ENCODE measurements around the gene FSTL5.

The FSTL5 gene

GRCh38 chr4:162102713-162103112 is 61.1 kb downstream of the FSTL5 start:
- DNase-seq: no peak

GRCh38 chr4:162101337-162101736 is 62.5 kb downstream of the FSTL5 start:
- DNase-seq: no peak

DNA sequence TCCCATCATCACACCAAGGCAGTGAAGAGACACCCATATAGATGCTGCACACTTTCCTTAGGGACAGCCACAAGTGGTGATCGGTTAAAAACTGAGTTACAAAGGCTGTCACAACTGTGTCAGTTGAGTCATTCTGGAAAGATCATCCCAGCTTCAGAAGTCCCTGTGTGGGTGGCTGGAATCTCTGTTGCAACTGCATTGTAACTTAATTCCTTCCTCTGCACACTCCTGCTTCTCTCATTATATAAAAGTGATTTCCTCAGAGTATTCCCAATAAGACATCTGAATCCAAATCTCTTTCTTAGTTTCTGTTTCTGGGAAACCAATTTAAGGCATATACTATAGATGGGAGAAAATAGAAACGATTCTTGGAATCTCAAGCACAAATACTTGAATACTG is 88.1 kb downstream of the FSTL5 start:
- no peak for DNase-seq

GRCh38 chr4:162061214-162061613 is 102.6 kb downstream of the FSTL5 start:
- no peak for DNase-seq

DNA sequence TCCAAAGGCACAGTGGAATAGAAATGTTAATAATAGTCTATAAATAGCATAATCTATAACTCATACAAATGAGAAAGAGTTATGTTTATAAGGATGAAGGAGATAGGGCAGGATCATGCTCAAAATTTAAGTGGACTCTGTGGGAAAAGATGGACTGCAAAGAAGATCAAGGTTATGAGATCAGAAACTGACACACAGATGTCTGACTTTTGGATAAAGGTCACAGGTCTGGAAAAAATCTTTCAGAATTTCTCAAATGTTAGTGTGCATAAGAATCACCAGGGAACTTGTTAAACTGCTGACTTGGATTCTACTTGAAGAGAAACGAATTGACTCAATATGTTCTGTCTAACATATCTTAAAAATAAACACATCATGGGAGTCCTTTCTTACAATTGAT is 104.1 kb downstream of the FSTL5 start:
- DNase-seq: no peak

DNA sequence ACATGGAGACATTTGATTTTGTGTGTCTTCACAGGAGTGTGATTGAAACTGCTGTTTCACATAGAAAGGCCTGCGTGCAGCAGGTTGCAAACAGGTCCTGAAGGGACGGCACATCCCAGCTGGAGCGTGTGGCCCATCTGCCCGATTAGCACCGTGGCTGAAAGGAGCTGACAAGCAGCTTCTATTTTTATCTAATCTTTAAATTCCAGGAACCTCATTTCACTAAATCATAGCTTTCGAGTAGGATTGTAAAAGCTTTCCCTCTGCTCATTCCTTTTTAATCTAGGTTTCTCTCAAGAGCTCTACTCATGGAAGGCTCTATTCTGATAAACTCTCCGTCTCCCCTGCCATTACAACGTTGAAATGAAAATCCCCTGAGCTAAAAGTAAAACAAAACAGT is 106.8 kb downstream of the FSTL5 start:
- no peak for DNase-seq

- DNase-seq: no peak
Measured at GRCh38 chr4:162046135-162046534, 117.7 kb downstream of the FSTL5 start.

GRCh38 chr4:162038112-162038511 is 125.7 kb downstream of the FSTL5 start:
- no peak for DNase-seq

DNA sequence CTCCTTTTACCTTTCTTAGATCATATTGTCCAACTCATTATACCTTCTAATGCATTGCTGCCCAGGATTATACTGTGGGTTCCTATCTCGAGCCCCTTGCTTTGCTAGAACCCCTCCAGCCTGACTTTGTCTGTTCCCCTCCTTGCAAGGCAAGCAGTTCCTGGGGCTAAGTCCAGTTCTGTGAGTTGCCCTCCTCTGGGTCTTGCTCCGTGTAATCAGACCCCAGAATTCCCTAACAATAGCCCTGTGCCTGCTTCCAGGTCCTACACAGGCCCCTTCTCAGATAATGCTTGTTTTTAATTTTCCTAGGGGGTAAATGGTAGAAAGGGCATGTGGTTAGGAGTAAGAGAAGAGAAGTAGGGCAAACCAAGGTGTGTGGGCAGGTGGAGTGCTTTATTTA is 145.9 kb downstream of the FSTL5 start:
- DNase-seq: no peak

- DNase-seq: no peak
Measured at GRCh38 chr4:162016991-162017390, 146.8 kb downstream of the FSTL5 start.

DNA sequence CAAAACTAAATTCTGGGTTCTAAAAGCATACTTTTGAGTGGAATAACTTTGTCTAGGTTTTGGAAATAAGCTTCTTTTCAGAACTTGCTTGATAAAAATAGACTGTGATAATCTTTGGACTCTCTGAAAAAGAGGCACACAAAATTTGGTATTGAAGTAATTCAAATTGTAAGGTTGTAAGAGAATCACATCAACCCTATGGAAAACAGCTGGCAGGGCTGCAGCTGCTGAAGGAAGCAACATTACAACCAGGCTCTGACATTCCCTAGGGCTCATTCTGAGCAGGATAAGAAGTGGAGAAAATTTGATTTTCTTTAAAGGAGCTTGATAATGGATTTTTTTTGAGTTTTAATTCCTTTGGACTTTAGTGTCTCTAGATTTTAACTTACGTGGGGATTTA is 147.6 kb downstream of the FSTL5 start:
- no peak for DNase-seq

DNA sequence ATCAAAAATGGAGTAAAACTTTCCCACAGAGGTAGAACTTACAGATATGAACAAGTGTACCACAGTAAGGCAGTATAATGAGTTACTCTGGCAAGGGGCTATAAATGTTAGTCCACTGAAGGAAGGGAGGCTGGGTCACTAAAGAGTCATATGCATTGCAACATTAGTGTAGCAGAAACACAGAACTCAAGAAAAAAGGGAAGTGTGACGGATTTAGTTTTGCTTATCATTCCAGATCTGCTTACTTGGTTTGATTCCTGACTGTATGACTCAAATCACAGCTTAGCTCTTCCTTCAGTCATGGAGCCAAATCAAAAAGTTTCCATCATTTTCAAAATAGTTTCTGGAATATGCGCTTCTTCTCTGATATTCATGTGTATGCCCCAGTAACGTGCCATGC is 148.7 kb downstream of the FSTL5 start:
- DNase-seq: no peak

- DNase-seq: no peak
Measured at GRCh38 chr4:162011089-162011488, 152.7 kb downstream of the FSTL5 start.

DNA sequence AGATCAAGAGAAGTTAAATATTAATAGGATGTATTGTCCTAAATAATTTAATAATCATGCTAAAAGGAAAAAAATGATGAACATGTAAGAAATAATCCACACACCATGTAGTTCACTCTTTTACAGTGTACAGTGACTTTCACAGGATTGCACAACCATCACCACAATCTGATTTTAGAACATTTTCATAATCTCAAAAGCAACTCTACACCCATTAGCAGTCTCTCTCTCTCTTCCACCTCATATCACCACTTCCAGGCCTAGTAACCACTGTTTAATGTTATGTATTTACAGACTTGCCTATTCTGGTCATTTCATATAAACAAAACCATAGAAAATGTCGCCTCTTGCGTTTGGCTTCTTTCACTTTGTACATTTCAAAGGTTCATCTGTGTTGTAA is 153.4 kb downstream of the FSTL5 start:
- DNase-seq: no peak

DNA sequence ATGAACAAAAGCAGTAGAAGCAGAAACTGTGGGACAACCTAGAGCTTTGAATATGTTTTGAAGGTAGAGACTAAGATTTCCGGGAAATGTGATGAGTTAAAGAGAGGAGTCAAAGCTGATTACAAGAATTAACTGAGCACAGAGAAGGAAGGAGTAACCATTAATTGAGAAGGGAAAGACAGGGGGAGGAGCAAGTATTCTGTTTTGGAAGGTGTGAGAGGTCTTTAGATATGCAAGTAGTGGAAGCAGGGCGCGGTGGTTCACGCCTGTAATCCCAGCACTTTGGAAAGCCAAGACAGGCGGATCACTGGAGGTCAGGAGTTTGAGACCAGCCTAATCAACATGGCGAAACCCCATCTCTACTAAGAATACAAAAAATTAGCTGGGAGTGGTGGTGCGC is 171.5 kb downstream of the FSTL5 start:
- no peak for DNase-seq

DNA sequence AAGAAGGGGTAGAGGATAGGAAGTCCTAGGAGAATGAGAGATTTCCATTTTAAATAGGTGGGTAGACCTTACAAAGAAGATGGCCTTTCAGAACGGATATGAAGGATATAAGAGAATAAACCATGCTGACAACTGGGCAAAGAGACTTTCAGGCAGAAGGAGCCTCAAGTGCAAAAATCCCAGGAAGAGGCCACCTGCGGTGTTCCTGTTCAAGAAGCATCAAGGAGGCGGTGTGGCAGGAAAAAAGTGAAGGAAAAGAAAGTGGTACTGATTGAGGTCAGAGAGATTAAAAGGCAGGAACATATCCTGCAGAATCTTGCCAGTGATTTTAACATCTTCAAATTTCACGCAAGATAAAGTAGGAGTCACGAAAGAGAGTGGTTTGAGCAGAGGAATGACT is 172.0 kb downstream of the FSTL5 start:
- DNase-seq: no peak

DNA sequence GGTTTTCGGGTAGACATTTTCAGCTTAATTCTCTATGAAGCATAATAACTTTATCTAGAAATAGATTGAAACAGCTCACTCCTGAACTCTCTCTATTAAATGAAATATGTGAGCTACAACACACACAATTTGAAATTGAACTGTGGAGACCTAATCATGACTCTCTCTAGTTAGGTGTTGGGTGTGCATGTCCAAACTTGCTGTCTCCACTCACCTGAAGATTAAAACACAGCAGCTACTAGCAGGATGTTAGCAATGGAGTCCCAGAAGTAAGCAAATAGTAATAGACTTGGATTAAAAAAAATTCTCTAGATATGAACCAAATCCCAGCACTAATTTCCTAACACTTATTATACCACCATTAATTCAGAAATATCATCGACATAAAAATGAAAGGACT is 173.1 kb downstream of the FSTL5 start:
- DNase-seq: no peak

DNA sequence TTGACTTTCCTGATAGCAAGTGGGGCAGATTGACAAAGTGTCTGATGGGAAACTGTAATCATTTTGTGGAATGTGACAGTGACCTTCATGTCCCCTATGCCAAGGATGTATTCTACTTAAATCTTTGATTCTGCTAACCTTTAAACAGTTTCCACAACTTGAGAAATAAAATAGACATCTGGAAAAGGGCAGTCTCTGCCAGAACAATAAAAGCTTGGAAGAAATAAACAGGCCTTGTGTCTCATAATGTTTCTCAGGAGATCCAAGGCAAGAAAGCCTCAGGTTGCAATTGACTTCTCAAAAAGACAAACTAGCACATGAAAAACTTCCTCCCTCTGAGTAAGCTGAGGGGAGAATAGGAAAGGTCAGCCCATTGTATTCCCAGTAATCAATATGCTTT is 174.9 kb downstream of the FSTL5 start:
- no peak for DNase-seq

DNA sequence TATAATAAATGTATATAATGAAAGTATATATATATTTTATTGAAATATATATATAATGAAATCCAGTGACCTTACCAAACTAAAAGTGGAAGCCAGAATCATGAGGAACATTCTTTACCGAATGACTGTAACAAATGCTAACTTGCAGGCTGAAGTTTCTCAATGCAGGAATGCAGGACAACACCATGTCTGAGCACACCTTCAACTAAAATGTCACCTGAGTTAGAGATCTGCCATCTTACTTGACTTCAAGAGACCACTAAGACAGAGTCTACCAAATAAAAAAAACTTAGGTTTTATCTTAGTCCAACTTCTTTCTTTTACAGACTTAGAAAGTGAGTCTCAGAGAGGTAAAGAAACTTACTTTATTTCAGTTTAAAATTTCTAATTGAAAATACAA is 176.2 kb downstream of the FSTL5 start:
- no peak for DNase-seq

DNA sequence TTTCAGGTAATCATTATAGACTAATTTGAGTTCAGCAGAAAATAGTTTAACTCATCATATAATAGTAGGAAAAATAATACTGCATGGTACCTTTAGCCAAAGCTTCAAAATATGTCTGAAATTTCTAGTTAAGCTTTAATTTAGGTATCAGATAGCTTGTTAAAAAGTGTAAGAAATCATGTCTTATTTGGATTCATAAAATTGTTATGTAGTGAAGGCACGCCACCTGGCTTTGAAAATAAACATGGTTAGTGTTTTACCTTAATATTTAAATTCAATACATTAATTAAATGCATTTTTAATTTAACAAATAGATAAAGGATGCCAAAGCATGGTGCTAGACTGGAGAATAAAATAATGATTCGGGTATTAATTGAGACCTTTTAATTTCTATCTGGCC is 211.4 kb downstream of the FSTL5 start:
- DNase-seq: no peak

- no peak for DNase-seq
Measured at GRCh38 chr4:161949946-161950725, 213.7 kb downstream of the FSTL5 start.

- DNase-seq: no peak
Measured at GRCh38 chr4:161948026-161948770, 215.6 kb downstream of the FSTL5 start.

DNA sequence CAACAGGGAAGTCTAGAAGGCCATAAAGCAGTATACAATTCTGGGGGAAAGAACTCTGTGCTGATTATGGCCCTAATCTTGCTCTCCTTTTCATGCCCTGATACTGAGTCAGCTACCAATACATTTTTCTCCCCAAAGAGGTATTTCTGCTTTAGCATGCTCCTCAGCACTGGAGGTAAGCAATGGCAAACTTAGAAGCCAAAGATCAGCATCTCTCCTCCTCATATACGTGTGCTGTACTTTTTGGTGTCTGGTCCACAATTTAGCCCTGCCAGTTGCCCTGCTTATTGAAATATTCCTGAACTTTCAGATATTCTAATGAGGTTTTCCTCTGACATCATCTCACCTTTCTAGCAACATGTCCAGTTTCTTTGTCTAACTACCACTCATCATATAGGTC is 226.2 kb downstream of the FSTL5 start:
- no peak for DNase-seq

Measured in right forelimb (tissue), 1 donor.